IPS-20b (cell line): Measurements from ENCODE around the gene NHLH2.

Source experiments
- H3K27ac ChIP-seq: one replicate; pipeline ENCODE4 v1.5.1; 2013; ENCODE audit warnings: low read length
- H3K27me3 ChIP-seq: 2 replicates; pipeline ENCODE4 v1.6.1; 2013; ENCODE audit warnings: mild to moderate bottlenecking, low read length, inconsistent platforms; ENCODE audit not compliant: insufficient read depth
- H3K36me3 ChIP-seq: 2 replicates; pipeline ENCODE4 v1.6.1; 2013; ENCODE audit warnings: low read depth, mild to moderate bottlenecking, inconsistent platforms, low read length, moderate library complexity; ENCODE audit not compliant: insufficient read depth
- H3K4me1 ChIP-seq: 2 replicates; pipeline ENCODE4 v1.6.1; 2013; ENCODE audit warnings: mild to moderate bottlenecking, control low read depth, inconsistent platforms, low read length, moderate library complexity; ENCODE audit not compliant: insufficient read depth
- H3K4me3 ChIP-seq: 2 replicates; pipeline ENCODE4 v1.5.1; 2013; ENCODE audit warnings: mild to moderate bottlenecking, low read length, inconsistent platforms
- H3K9ac ChIP-seq: 2 replicates; pipeline ENCODE4 v1.6.1; 2013; ENCODE audit warnings: low read depth, mild to moderate bottlenecking, inconsistent platforms, low read length, moderate library complexity
- H3K9me3 ChIP-seq: 2 replicates; pipeline ENCODE4 v1.6.1; 2013; ENCODE audit warnings: mild to moderate bottlenecking, low read depth, low read length, inconsistent platforms; ENCODE audit not compliant: insufficient read depth

NHLH2 gene

DNA sequence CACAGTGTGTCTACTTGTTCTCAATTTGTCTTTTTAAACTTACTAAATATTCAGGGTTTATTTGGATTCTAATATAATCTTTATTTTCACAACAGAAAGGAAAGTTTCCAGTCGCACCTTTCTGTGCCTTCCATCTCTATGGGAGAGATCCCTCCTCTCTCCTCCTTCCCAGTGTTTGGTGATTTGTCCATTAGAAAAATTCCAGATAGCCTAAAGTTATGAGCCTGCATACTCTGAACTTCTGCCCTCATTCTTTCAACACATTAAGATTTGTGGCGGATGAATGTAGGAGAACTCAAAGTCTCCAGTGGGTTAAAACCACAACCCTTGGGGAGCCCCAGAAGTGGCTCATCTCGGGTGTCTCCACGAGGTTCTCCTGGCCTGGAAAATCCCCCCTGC is 3.6 kb downstream of the NHLH2 start:
- H3K9ac ChIP-seq = peak overlapping the region; percentile 73; the same call in 1 of the 2 replicates
- peaks cover 54% of the 10 kb centered on the region for H3K27me3 ChIP-seq
- H3K27ac ChIP-seq = no peak overlapping the region
- peak overlapping the region; percentile 70; the same call in 1 of the 2 replicates for H3K4me3 ChIP-seq
- peaks cover 2% of the 10 kb centered on the region; the same call in 1 of the 2 replicates for H3K4me1 ChIP-seq
- no peaks in the 10 kb centered on the region for H3K36me3 ChIP-seq
- no peaks in the 10 kb centered on the region for H3K9me3 ChIP-seq

GRCh38 chr1:115833856-115834255 is 7.1 kb downstream of the NHLH2 start:
- Histone ChIP-seq H3K4me3 (no peak overlapping the region), H3K9me3 (no peaks in the 10 kb centered on the region), H3K36me3 (no peaks in the 10 kb centered on the region), H3K27ac (no peak overlapping the region), H3K9ac (no peak overlapping the region), H3K4me1 (peaks cover 6% of the 10 kb centered on the region; the same call in 1 of the 2 replicates), H3K27me3 (peaks cover 42% of the 10 kb centered on the region)

- Histone ChIP-seq H3K9me3 (no peaks in the 10 kb centered on the region), H3K4me3 (no peak overlapping the region), H3K27me3 (peaks cover 40% of the 10 kb centered on the region), H3K4me1 (peaks cover 6% of the 10 kb centered on the region; the same call in 1 of the 2 replicates), H3K9ac (no peak overlapping the region), H3K27ac (no peak overlapping the region), H3K36me3 (no peaks in the 10 kb centered on the region)
Observed at GRCh38 chr1:115832651-115833050, 8.3 kb downstream of the NHLH2 start.

GRCh38 chr1:115830963-115831362 is 10.0 kb downstream of the NHLH2 start:
- Histone ChIP-seq H3K4me1 (peaks cover 6% of the 10 kb centered on the region; the same call in 1 of the 2 replicates), H3K36me3 (no peaks in the 10 kb centered on the region), H3K9ac (no peak overlapping the region), H3K9me3 (no peaks in the 10 kb centered on the region), H3K27me3 (peaks cover 38% of the 10 kb centered on the region), H3K27ac (no peak overlapping the region), H3K4me3 (no peak overlapping the region)

DNA sequence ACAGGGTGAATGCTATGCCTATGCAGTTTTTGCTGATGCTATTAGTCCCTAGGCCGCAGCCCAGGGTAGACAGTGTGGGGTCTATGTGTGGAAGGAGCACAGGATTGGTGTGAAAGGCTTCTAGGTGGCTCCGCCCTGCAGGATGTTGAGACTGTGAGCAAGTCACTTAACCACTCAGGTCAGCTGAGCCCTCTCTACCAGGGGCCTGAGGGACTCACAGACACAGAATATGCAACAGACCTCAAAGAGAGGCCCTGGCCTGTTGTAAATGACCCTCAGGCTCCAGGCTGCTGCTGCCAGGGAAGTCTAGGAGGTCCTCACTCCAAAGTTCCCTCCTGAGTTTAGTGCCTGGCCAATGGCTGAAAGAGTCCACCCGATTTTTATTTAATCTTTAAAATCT is 11.0 kb downstream of the NHLH2 start:
- Histone ChIP-seq H3K27me3 (peaks cover 38% of the 10 kb centered on the region), H3K4me1 (peaks cover 6% of the 10 kb centered on the region; the same call in 1 of the 2 replicates), H3K36me3 (no peaks in the 10 kb centered on the region), H3K9ac (no peak overlapping the region), H3K4me3 (no peak overlapping the region), H3K9me3 (no peaks in the 10 kb centered on the region), H3K27ac (no peak overlapping the region)

DNA sequence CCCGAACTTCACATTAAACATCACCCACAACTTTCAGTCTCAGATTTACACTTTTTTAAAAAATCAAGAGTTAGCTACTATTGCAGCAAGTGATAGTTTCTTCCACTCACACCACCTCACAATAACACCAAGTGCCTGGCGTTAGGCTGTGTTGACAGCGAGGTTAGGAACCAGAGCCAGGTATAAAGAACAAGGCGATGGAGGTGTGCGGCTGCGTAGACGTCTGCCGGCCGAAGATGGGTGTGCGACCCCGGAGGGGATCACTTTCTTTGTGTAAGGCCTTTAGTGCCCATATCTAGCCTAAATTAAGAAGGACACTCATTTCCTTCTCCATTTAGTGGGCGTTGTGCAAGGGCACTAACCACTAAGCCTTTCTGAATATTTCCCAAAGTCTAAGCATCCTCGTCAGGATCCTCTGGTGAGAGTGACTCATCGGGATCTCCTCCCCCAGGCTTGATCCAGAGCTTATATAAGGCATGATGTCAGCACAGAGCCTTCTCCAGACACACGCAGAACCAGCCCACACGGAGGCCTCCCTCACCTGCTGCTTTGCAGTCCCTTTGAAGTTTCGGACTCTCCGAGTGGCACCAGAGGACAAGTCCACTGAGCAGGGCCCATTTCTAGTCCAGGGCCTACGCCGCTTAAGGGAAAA is 11.8 kb downstream of the NHLH2 start:
- no peak overlapping the region for H3K9ac ChIP-seq
- H3K4me3 ChIP-seq = peak overlapping the region; percentile 60; the same call in 1 of the 2 replicates
- no peaks in the 10 kb centered on the region for H3K9me3 ChIP-seq

DNA sequence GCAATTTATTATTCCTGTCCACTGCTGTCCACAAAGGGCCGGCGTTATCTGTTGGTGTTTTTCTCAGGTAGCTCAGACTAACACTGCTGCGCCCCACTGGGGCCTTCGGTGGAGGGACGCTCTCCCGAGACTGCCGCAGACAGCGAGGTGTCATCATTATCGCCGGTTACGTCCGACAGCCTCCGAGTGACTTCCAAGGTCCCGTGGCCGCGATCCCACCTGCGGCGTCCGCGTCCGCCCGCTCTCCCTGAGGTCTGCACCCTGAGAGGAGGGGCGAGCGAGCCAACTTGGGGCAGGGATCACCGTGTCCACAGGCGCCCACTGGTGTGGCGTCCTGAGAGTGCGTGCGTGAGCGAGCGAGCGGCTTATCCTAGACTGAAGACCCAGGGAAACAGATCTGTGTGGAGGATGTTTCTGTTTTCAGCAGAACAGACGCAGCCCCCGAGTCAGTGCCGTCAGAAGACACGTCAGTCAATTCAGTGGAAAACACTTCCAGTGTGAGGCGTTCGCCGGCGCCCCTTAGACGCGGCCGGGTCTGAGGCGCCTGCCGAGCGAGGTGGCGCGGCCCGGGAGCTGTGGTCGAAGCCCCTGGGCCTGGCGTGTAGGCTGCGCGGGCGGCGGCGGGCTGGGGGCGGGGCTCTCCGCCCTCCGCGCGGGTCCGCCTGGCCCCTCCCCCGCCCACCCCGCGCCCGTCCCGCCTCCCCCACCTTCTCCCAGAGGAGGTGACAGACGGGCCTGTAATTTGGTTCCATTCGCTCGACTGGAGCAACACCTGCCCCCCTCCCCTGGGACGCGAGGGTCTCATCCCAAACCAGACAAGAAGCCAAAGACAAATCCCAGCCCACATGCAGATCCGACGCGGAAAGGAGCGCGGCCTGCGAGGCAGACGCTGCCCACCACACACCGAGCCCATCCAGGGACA is 12.6 kb downstream of the NHLH2 start:
- Histone ChIP-seq H3K27ac (no peak overlapping the region), H3K27me3 (peaks cover 38% of the 10 kb centered on the region), H3K9me3 (no peaks in the 10 kb centered on the region), H3K4me1 (peaks cover 6% of the 10 kb centered on the region; the same call in 1 of the 2 replicates), H3K36me3 (no peaks in the 10 kb centered on the region), H3K9ac (no peak overlapping the region), H3K4me3 (peak overlapping the region; percentile 80)

More for the DNA sequence above, 11.8 kb downstream of the NHLH2 start:
- Histone ChIP-seq H3K27me3 (peaks cover 38% of the 10 kb centered on the region), H3K36me3 (no peaks in the 10 kb centered on the region), H3K27ac (no peak overlapping the region), H3K4me1 (peaks cover 6% of the 10 kb centered on the region; the same call in 1 of the 2 replicates)

DNA sequence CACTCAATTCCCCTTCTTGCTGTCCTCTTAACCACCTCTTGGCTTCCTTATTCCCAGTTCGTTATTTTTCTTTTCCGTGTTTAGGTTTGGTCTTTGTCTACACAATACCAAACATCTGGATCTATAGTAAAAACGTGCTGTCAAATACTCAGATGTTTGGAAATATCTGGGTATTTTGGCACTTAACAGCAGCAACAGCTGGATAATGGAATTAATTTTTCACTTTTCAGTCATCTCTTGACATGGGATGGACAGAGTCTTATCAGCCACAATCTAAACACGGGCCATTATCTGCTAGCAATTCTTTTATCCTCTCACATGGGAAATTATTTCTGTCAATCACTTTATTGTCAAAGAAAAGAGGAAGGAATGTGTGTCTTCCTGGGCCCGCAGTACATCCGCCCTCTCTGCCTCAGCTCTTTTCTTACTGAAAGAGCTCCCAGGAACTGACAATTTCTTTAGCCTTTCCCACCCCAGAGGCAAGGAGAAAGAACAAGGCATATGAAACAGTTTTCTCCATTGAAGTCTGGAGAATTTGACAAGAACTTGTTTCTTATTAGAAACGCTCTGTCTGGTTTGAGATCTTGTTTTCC is 13.4 kb downstream of the NHLH2 start:
- Histone ChIP-seq H3K4me1 (peaks cover 6% of the 10 kb centered on the region; the same call in 1 of the 2 replicates), H3K27me3 (peaks cover 38% of the 10 kb centered on the region), H3K27ac (no peak overlapping the region), H3K9ac (no peak overlapping the region), H3K36me3 (no peaks in the 10 kb centered on the region), H3K4me3 (peak overlapping the region; percentile 80), H3K9me3 (no peaks in the 10 kb centered on the region)

- Histone ChIP-seq H3K4me1 (peaks cover 6% of the 10 kb centered on the region; the same call in 1 of the 2 replicates), H3K4me3 (no peak overlapping the region), H3K27ac (no peak overlapping the region), H3K9ac (no peak overlapping the region), H3K27me3 (peaks cover 38% of the 10 kb centered on the region), H3K36me3 (no peaks in the 10 kb centered on the region), H3K9me3 (no peaks in the 10 kb centered on the region)
Observed at GRCh38 chr1:115826628-115827027, 14.3 kb downstream of the NHLH2 start.

- Histone ChIP-seq H3K27ac (no peak overlapping the region), H3K4me3 (no peak overlapping the region), H3K9ac (no peak overlapping the region), H3K9me3 (no peaks in the 10 kb centered on the region), H3K4me1 (no peaks in the 10 kb centered on the region), H3K27me3 (peaks cover 13% of the 10 kb centered on the region; the same call in 1 of the 2 replicates), H3K36me3 (no peaks in the 10 kb centered on the region)
Observed at GRCh38 chr1:115822117-115822516, 18.8 kb downstream of the NHLH2 start.

DNA sequence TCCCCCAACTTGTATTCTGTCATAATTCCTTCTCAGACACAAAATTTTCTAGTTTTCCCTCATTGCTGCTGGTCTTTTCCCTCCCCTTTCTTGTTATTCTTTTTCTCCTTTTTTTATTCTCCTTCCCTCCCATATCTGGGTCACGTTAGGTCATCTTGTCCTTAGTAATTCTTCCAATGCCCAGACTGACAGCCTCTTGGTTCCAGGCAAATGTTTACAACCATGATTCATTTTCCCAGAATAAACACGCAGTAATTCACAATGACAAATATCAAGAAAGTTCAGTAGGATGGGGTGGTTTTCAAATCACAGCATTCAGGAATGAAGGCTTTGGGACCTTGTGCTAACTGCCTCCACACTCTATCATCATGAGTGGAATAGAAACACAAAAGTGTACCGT is 25.2 kb downstream of the NHLH2 start:
- H3K4me3 ChIP-seq = no peak overlapping the region
- no peaks in the 10 kb centered on the region for H3K36me3 ChIP-seq
- H3K9me3 ChIP-seq = no peaks in the 10 kb centered on the region
- no peak overlapping the region for H3K9ac ChIP-seq
- no peak overlapping the region for H3K27ac ChIP-seq
- no peaks in the 10 kb centered on the region for H3K4me1 ChIP-seq
- no peaks in the 10 kb centered on the region for H3K27me3 ChIP-seq
